Activated gamma-delta T cell treated with anti-CD3 and anti-CD28 coated beads, Interleukin-2, amount 50 U/mL, for 16 hours (primary cell): Measurements from ENCODE around the gene CEACAM5.
A peak's percentile ranks its signal among the peaks of the same experiment; 100 is the strongest.
"Not testable (repeated sequence)": the region's sequence is repeated elsewhere in the genome, so short reads cannot be mapped to it uniquely, and the experiment has no call there.

ENCODE experiments used
- DNase-seq: peaks from one replicate; pipeline ENCODE4 v3.0.0-alpha.2; 2020; ENCODE audit warnings: low read depth

Gene CEACAM5

GRCh38 chr19:41740415-41741243 is 32.2 kb downstream of the CEACAM5 start:
- DNase-seq: no peak

- no peak for DNase-seq
These were observed 32.8 kb downstream of the CEACAM5 start for GRCh38 chr19:41741244-41741554.

GRCh38 chr19:41744850-41745249 is 36.4 kb downstream of the CEACAM5 start:
- DNase-seq: no peak

- DNase-seq: no peak
These were observed 37.3 kb downstream of the CEACAM5 start for GRCh38 chr19:41745756-41746155.

GRCh38 chr19:41746593-41747227 is 38.3 kb downstream of the CEACAM5 start:
- DNase-seq: peak; percentile 5

- no peak for DNase-seq
These were observed 39.6 kb downstream of the CEACAM5 start for GRCh38 chr19:41748012-41748411.

- not testable (repeated sequence) for DNase-seq
These were observed 42.1 kb downstream of the CEACAM5 start for GRCh38 chr19:41750248-41751134.

- peak; percentile 61 for DNase-seq
These were observed 44.7 kb downstream of the CEACAM5 start for GRCh38 chr19:41753159-41753558.

GRCh38 chr19:41753936-41754529 is 45.6 kb downstream of the CEACAM5 start:
- DNase-seq: peak; percentile 53

- no peak for DNase-seq
These were observed 47.0 kb downstream of the CEACAM5 start, which contains the start of gene CEACAM6 for GRCh38 chr19:41755328-41755913. CEACAM6 (plus strand) TSS chr19:41755530; CDS start chr19:41755639, 109 bp downstream.

- no peak for DNase-seq
These were observed 50.4 kb downstream of the CEACAM5 start for GRCh38 chr19:41758846-41759245.

- DNase-seq: no peak
These were observed 58.7 kb downstream of the CEACAM5 start for GRCh38 chr19:41767115-41767514.

- DNase-seq: not testable (repeated sequence)
These were observed 59.7 kb downstream of the CEACAM5 start for GRCh38 chr19:41768105-41768504.

- no peak for DNase-seq
These were observed 61.2 kb downstream of the CEACAM5 start for GRCh38 chr19:41769608-41770007.

- DNase-seq: no peak
These were observed 63.0 kb downstream of the CEACAM5 start for GRCh38 chr19:41771410-41771809.

- no peak for DNase-seq
These were observed 66.1 kb downstream of the CEACAM5 start for GRCh38 chr19:41774515-41774980.

- no peak for DNase-seq
These were observed 68.3 kb downstream of the CEACAM5 start for GRCh38 chr19:41776700-41777099.
